DMS153 (cell line): ENCODE measurements around the gene LRG1.

ENCODE experiments used
- DNase-seq: peaks from one replicate; lab custom pipeline; 2025; lab: John Stamatoyannopoulos, UW

Gene LRG1

GRCh38 chr19:4539693-4540581 lies at the start of gene LRG1:
TSS of gene LRG1 (minus strand) at chr19:4540036. CDS start at chr19:4540013, 23 bp downstream.
- no peak for DNase-seq

GRCh38 chr19:4588291-4588761 lies 48.5 kb upstream of the LRG1 start:
- DNase-seq: no peak

GRCh38 chr19:4587527-4587926 lies 47.7 kb upstream of the LRG1 start:
- DNase-seq: no peak

GRCh38 chr19:4586691-4587090 lies 46.9 kb upstream of the LRG1 start:
- no peak for DNase-seq

GRCh38 chr19:4586245-4586644 lies 46.4 kb upstream of the LRG1 start:
- DNase-seq: no peak

- DNase-seq: no peak
Measured at GRCh38 chr19:4585556-4585955, 45.7 kb upstream of the LRG1 start.

GRCh38 chr19:4584670-4585460 lies 45.0 kb upstream of the LRG1 start:
- DNase-seq: no peak

- DNase-seq: no peak
Measured at GRCh38 chr19:4583961-4584669, 44.3 kb upstream of the LRG1 start.

- no peak for DNase-seq
Measured at GRCh38 chr19:4582980-4583842, 43.4 kb upstream of the LRG1 start.

- no peak for DNase-seq
Measured at GRCh38 chr19:4581666-4582553, 42.1 kb upstream of the LRG1 start.

- no peak for DNase-seq
Measured at GRCh38 chr19:4580961-4581665, 41.3 kb upstream of the LRG1 start.

- no peak for DNase-seq
Measured at GRCh38 chr19:4580021-4580901, 40.4 kb upstream of the LRG1 start.

- no peak for DNase-seq
Measured at GRCh38 chr19:4579389-4579788, 39.6 kb upstream of the LRG1 start.

- DNase-seq: no peak
Measured at GRCh38 chr19:4578552-4579248, 38.9 kb upstream of the LRG1 start.

- DNase-seq: no peak
Measured at GRCh38 chr19:4577020-4577782, 37.4 kb upstream of the LRG1 start.

GRCh38 chr19:4576016-4576933 lies 36.4 kb upstream of the LRG1 start:
- no peak for DNase-seq
